GM12872 (cell line): ENCODE data around the gene ZNF746.

Experiments used
- CTCF ChIP-seq: IDR thresholded peaks from 3 replicates; pipeline ENCODE4 v1.5.1; 2011; ENCODE audit warnings: low read depth, mild to moderate bottlenecking, low read length, moderate library complexity; ENCODE audit not compliant: insufficient read depth

The ZNF746 gene

GRCh38 chr7:149473251-149473650, 24.4 kb downstream of the ZNF746 start:
- no peak for TF ChIP-seq CTCF

GRCh38 chr7:149471289-149471953, 26.2 kb downstream of the ZNF746 start:
- no peak for TF ChIP-seq CTCF

GRCh38 chr7:149469806-149470205, 27.8 kb downstream of the ZNF746 start:
- TF ChIP-seq CTCF = no peak

GRCh38 chr7:149468208-149468607, 29.4 kb downstream of the ZNF746 start:
- no peak for TF ChIP-seq CTCF

- no peak for TF ChIP-seq CTCF
Observed at GRCh38 chr7:149467321-149467859, 30.2 kb downstream of the ZNF746 start.

GRCh38 chr7:149466364-149466763, 31.2 kb downstream of the ZNF746 start:
- TF ChIP-seq CTCF = no peak

GRCh38 chr7:149463500-149464161, 34.0 kb downstream of the ZNF746 start:
- no peak for TF ChIP-seq CTCF
